Right lobe of liver (tissue), 4 donors: Measurements from ENCODE around the gene ATR.

Experiments
- CTCF ChIP-seq, 4 donors: fragments of 200-600 bp in 3 of 4; fragments of 450-650 bp in 1 of 4; IDR thresholded peaks; one replicate each; pipeline versions ENCODE4 v1.5.1 to v1.8.0; 2016 to 2022; ENCODE audit warnings: antibody characterized with exemption in 4 of 4, mild to moderate bottlenecking in 2 of 4
- POLR2A ChIP-seq: fragments of 450-650 bp; IDR thresholded peaks from one replicate; pipeline ENCODE4 v1.6.1; 2017; ENCODE audit warnings: antibody characterized with exemption, mild to moderate bottlenecking
- donor health status: DM: no; HTN: no; CAD: no.
- donor health status: DM: no; HTN: no; CAD: no.
- donor health status: DM: no; HTN: yes; CAD: no.

- TF ChIP-seq CTCF (IDR thresholded peaks at IDR 0.05): no peak
- TF ChIP-seq POLR2A: no peak
Observed at GRCh38 chr3:142608631-142609030, 30.1 kb upstream of the ATR start.
